AG04449 (cell line): ENCODE measurements around the gene FSD1.
A peak's percentile ranks its signal among the peaks of the same experiment; 100 is the strongest.

Experiments
- CTCF ChIA-PET: fragments of 350-600 bp; formaldehyde crosslinking; extraction: SDS; loops from one replicate; lab custom pipeline; 2021; ENCODE audit warnings: antibody characterized with exemption; lab: Yijun Ruan, JAX
- POLR2A ChIA-PET: fragments of 400-600, 350-600 bp; formaldehyde crosslinking; extraction: SDS; loops from one replicate; lab custom pipeline; 2020; ENCODE audit warnings: antibody characterized with exemption, inconsistent platforms; lab: Yijun Ruan, JAX
- DNase-seq: peaks from one replicate; pipeline ENCODE4 v3.0.0-alpha.2; 2010; ENCODE audit warnings: low read depth, low spot score
- H3K4me3 ChIP-seq: 2 replicates; pipeline ENCODE4 v1.5.1; 2011; ENCODE audit warnings: low read depth, mild to moderate bottlenecking, control low read depth, low read length
- TF ChIP-seq, protein P1 (sequence below): IDR thresholded peaks from one replicate; pipeline ENCODE4 v1.5.1; 2011; ENCODE audit warnings: mild to moderate bottlenecking, moderate library complexity, low read length, control low read depth, inconsistent platforms; ENCODE audit not compliant: insufficient read depth; ENCODE audit errors: missing control alignments

Gene FSD1

DNA sequence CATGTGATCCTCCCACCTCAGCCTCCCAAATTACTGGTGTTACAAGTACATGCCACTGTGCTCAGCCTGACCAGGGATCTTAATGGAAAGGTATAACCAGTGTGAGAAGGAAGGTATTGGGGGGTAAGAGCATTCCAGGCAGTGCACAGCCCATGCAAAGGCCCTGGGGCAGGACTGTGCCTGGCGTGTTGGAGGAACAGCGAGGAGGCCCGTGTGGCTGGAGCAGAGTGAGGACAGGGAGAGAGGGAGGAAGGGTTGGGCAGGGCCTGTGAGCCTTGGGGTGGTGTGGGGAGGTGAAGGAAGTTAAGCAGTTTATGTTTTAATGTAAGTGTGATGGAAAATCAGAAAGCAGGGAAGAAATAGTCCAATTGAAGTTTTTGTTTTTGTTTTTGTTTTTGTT is 3.8 kb upstream of the FSD1 start:
- no peak for DNase-seq
- no peak overlapping the region for H3K4me3 ChIP-seq
- ChIA-PET POLR2A (no interaction called here), CTCF (no interaction called here)
- TF ChIP-seq, protein P1, sequence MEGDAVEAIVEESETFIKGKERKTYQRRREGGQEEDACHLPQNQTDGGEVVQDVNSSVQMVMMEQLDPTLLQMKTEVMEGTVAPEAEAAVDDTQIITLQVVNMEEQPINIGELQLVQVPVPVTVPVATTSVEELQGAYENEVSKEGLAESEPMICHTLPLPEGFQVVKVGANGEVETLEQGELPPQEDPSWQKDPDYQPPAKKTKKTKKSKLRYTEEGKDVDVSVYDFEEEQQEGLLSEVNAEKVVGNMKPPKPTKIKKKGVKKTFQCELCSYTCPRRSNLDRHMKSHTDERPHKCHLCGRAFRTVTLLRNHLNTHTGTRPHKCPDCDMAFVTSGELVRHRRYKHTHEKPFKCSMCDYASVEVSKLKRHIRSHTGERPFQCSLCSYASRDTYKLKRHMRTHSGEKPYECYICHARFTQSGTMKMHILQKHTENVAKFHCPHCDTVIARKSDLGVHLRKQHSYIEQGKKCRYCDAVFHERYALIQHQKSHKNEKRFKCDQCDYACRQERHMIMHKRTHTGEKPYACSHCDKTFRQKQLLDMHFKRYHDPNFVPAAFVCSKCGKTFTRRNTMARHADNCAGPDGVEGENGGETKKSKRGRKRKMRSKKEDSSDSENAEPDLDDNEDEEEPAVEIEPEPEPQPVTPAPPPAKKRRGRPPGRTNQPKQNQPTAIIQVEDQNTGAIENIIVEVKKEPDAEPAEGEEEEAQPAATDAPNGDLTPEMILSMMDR: no peak

DNA sequence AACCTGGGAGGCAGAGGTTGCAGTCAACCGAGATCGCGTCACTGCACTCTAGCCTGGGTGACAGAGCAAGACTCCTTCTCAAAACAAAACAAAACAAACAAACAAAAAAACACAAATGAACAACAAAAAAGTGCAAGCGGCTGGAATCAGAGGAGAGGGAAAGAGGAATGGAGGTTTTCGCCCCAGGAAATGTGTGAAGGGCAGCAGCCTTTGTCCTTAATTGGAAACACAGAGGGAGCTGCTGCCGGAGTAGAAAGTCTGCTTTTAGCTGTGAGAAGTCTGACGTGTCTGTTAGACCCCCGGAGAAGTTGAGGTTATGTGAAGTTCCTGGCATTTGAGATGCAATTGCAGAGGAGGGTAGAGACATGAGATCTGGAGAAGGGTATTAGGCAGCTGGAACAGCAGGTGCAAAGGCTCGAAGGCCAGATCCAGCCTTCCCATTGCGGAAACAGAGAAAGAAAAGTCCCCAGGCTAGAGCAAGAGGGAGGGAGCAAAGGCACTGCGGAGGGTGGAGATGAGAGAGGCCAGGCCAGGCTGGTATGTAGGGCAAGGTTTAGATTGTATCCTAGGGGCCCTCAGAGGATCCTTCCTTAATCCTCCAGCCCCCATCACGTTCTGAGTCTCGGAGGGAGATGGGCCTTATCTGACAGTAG is 2.7 kb upstream of the FSD1 start:
- no peak overlapping the region for H3K4me3 ChIP-seq
- DNase-seq: no peak
- CTCF ChIA-PET: interaction anchor here (1.2 kb wide), 1 partner anchor 35 kb away, joined by 4 read pairs; no protein-coding TSS in a partner anchor
- POLR2A ChIA-PET: no interaction called here
- TF ChIP-seq, protein P1: no peak

DNA sequence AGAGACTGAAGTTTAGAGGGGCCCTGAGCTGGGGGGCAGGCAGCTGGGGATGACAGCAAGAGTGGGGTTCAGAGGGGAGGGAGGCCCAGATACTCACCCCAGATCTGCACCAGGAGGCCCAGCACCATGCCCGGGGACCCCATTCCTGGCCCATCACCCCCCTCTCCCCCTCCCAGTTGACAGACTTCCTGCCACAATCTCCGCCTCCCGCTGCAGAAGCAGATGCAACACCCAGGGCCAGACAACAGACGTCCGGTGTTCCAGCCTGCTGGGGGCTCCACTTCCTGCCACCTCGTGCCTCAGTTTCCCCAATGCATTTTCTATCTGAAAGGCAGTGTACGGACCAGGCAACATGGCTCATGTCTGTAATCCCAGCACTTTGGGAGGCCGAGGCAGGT is 2.2 kb upstream of the FSD1 start, which contains the start of gene TMIGD2:
TSS of gene TMIGD2 (minus strand) at position 147 of the 398 bp plus-strand sequence. CDS start at position 143, 4 bp downstream.
- DNase-seq: no peak
- ChIA-PET CTCF (interaction anchor here (1.2 kb wide), 1 partner anchor 35 kb away, joined by 4 read pairs; no protein-coding TSS in a partner anchor), POLR2A (no interaction called here)
- H3K4me3 ChIP-seq: no peak within 1 kb of the TSS
- TF ChIP-seq, protein P1: no peak

DNA sequence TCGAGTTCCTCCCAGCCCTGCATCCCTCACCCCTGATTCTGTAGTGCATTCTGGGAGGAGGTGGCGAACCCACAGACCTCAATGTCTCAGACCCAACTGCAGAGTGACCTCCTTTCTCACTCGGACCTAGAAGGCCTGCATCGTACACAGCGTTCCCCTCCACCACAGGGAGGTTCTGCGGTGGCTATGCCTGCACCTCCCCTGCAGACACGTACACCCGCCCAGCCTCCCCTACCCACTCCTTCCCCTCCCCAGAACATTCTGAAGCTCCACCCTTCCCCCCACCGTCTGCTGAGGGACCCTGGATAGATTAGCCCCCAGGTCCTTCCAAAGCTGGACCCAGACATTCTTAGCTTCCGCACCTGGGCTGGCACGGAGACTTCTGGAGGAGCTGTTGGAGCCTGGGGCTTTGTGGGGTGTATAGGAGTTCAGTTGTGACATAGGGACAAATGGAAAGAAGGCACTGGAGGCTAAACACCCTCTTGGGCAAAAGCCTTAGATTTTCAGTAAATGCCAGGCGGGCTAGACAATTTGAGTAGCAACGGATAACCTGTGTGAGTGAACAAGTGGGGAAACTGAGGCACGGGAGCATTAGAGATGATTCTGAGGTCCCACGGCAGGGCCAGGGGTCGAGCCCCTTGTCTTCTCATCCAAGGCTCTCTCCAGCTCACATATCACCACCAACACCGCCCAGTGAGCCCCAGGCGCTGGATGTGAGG is 420 bp upstream of the FSD1 start:
- CTCF ChIA-PET: interaction anchor here (0.6 to 1.2 kb wide), 2 partner anchors 33 to 49 kb away, joined by 3 read pairs; no protein-coding TSS in a partner anchor
- H3K4me3 ChIP-seq: peak overlapping the region; percentile 33
- POLR2A ChIA-PET: no interaction called here
- TF ChIP-seq, protein P1: no peak
- DNase-seq: no peak

DNA sequence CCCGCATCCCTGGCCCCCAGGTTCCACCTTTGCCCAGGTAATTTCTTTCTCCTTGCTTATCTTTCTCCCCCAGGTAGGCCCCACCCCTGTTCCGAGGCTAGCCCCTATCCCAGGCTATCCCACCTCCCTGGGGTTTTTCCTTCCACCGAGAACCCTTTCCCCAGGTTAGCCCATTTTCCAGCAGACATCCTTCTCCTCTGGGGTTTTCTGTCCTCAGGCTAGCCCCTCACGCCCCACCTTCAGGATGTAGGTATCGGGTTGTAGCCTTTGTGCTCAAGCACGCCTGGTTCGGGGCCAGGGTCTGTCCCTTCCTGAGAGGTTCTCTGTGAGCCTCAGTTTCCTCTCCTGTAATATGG is 837 bp downstream of the FSD1 start:
- no peak for DNase-seq
- peak overlapping the region; percentile 56 for H3K4me3 ChIP-seq
- ChIA-PET CTCF (interaction anchor here (1.0 to 1.2 kb wide), 2 partner anchors 220 to 332 kb away, joined by 3 read pairs; no protein-coding TSS in a partner anchor), POLR2A (interaction anchor here (0.6 kb wide), 1 partner anchor 33 kb away, joined by 3 read pairs; no protein-coding TSS in a partner anchor)
- TF ChIP-seq, protein P1: no peak

DNA sequence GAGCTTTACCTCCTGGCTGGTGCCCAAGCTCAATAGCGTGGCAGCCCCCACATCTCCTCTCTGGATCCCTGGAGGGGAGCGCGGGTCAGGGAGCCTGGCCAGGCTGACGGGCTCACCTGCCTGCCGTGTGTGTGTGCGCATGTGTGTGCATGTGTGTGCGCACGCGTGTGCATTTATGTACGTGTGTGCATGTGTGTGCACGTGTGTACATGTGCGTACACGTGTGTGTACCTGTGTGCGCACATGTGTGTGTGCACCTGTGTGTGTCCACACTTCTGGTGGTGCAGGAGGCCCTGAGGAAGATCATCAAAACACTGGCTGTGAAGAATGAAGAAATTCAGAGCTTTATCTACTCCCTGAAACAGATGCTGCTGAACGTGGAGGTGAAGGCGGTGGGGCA is 1.3 kb downstream of the FSD1 start:
- TF ChIP-seq, protein P1: no peak
- H3K4me3 ChIP-seq: no peak overlapping the region
- no peak for DNase-seq
- ChIA-PET CTCF (interaction anchor here (1.0 to 1.2 kb wide), 2 partner anchors 219 to 332 kb away, joined by 3 read pairs; no protein-coding TSS in a partner anchor), POLR2A (interaction anchor here (0.6 kb wide), 1 partner anchor 33 kb away, joined by 3 read pairs; no protein-coding TSS in a partner anchor)
